ENCODE measurements around the gene ADARB2.

The ADARB2 gene

DNA sequence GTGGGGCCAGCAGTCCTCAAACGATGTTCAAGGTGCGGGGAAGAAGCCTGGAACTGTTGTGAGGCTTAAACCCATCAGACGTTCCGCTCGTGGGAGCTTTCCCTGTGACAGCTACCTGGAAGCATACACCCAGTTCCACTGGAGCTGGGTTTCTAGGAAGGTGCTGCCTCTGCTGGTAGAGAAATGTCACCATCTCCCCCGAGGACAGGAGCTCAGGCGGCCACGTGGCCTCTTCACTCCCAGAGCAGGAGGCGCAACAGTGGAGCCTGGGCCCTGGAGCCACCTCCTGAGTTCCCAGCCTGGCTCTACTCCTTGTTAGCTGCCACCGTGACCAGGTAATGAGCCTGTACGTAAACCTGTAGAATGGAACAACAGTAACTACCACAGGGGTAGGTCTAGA, 156.1 kb downstream of the ADARB2 start:
- TF ChIP-seq REST (IDR thresholded peaks at IDR 0.05; ENCODE audit: insufficient replicate concordance, low read depth): no peak
- TF ChIP-seq GABPA (IDR thresholded peaks at IDR 0.05; ENCODE audit: low read depth): no peak
- TF ChIP-seq POLR2AphosphoS5 (IDR thresholded peaks at IDR 0.05; ENCODE audit: low read depth): no peak
- TF ChIP-seq SPI1 (IDR thresholded peaks at IDR 0.05; ENCODE audit: borderline replicate concordance, low read depth): no peak
- TF ChIP-seq, protein P1, sequence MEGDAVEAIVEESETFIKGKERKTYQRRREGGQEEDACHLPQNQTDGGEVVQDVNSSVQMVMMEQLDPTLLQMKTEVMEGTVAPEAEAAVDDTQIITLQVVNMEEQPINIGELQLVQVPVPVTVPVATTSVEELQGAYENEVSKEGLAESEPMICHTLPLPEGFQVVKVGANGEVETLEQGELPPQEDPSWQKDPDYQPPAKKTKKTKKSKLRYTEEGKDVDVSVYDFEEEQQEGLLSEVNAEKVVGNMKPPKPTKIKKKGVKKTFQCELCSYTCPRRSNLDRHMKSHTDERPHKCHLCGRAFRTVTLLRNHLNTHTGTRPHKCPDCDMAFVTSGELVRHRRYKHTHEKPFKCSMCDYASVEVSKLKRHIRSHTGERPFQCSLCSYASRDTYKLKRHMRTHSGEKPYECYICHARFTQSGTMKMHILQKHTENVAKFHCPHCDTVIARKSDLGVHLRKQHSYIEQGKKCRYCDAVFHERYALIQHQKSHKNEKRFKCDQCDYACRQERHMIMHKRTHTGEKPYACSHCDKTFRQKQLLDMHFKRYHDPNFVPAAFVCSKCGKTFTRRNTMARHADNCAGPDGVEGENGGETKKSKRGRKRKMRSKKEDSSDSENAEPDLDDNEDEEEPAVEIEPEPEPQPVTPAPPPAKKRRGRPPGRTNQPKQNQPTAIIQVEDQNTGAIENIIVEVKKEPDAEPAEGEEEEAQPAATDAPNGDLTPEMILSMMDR (IDR thresholded peaks at IDR 0.05; ENCODE audit: insufficient read depth, low read length): no peak
- Histone ChIP-seq H3K27ac (replicated peaks) (no peak overlapping the region), H3K4me3 (replicated peaks; ENCODE audit: insufficient read depth, low read length) (no peak overlapping the region), H3K27me3 (ENCODE audit: insufficient read depth, poor library complexity, severe bottlenecking) (no peaks in the 10 kb centered on the region)
- DNase-seq (ENCODE audit: low read depth in 1 of 2, low spot score in 1 of 2): no peak

DNA sequence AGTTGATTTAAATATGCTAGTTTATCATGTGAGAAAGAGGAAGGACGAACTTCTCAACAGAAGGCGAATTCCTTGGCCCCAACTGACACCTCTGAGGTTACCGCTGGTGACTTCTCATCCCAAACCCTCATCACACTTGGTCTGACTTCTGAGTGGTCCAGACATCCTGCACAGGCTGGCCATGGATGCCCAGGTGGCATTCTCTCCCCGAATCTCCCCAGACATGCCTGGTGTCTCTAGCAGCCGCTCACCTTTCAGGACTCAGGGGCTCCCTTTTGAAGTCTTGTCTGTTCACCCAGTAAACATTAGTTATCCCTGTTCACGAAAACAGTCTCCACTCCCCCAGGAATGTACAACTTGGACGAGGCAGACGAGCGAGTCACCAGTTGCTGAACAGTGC, 157.7 kb downstream of the ADARB2 start:
- Histone ChIP-seq H3K4me3 (replicated peaks; ENCODE audit: insufficient read depth, low read length) (no peak overlapping the region), H3K27ac (replicated peaks) (no peak overlapping the region), H3K27me3 (ENCODE audit: insufficient read depth, poor library complexity, severe bottlenecking) (no peaks in the 10 kb centered on the region)
- TF ChIP-seq GABPA (IDR thresholded peaks at IDR 0.05; ENCODE audit: low read depth): no peak
- TF ChIP-seq SPI1 (IDR thresholded peaks at IDR 0.05; ENCODE audit: borderline replicate concordance, low read depth): no peak
- no peak for TF ChIP-seq POLR2AphosphoS5 (IDR thresholded peaks at IDR 0.05; ENCODE audit: low read depth)
- TF ChIP-seq REST (IDR thresholded peaks at IDR 0.05; ENCODE audit: insufficient replicate concordance, low read depth): no peak
- TF ChIP-seq, protein P1 (IDR thresholded peaks at IDR 0.05; ENCODE audit: insufficient read depth, low read length): no peak
- DNase-seq (ENCODE audit: low read depth in 1 of 2, low spot score in 1 of 2): no peak

DNA sequence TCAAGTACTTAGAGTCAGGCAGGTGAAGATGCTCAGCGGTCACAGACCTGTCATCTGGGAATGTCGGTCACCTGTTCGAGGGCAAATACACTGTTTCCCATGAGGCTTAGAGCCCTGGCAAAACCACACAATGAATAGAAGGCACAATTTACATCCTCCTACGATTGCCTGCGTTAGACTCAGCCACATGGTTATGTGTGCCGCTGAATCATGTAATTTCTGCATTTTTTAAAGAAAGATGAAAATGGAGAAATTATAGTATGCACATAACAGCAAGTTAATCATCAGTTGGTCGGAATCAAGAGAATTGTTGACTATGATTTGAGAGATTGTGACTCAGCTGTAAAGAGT, 158.2 kb downstream of the ADARB2 start:
- Histone ChIP-seq H3K27me3 (ENCODE audit: insufficient read depth, poor library complexity, severe bottlenecking) (no peaks in the 10 kb centered on the region), H3K27ac (replicated peaks) (no peak overlapping the region), H3K4me3 (replicated peaks; ENCODE audit: insufficient read depth, low read length) (no peak overlapping the region)
- DNase-seq (ENCODE audit: low read depth in 1 of 2, low spot score in 1 of 2): no peak
- TF ChIP-seq SPI1 (IDR thresholded peaks at IDR 0.05; ENCODE audit: borderline replicate concordance, low read depth) (no peak), GABPA (IDR thresholded peaks at IDR 0.05; ENCODE audit: low read depth) (no peak)
- TF ChIP-seq, protein P1 (IDR thresholded peaks at IDR 0.05; ENCODE audit: insufficient read depth, low read length): no peak

GRCh38 chr10:1578392-1579140, 158.8 kb downstream of the ADARB2 start:
- DNase-seq (ENCODE audit: low read depth in 1 of 2, low spot score in 1 of 2): no peak
- Histone ChIP-seq H3K4me3 (replicated peaks; ENCODE audit: insufficient read depth, low read length) (no peak overlapping the region), H3K27ac (replicated peaks) (no peak overlapping the region), H3K27me3 (ENCODE audit: insufficient read depth, poor library complexity, severe bottlenecking) (no peaks in the 10 kb centered on the region)
- TF ChIP-seq, protein P1 (IDR thresholded peaks at IDR 0.05; ENCODE audit: insufficient read depth, low read length): no peak
- TF ChIP-seq POLR2AphosphoS5 (IDR thresholded peaks at IDR 0.05; ENCODE audit: low read depth) (no peak), SPI1 (IDR thresholded peaks at IDR 0.05; ENCODE audit: borderline replicate concordance, low read depth) (no peak), GABPA (IDR thresholded peaks at IDR 0.05; ENCODE audit: low read depth) (no peak), REST (IDR thresholded peaks at IDR 0.05; ENCODE audit: insufficient replicate concordance, low read depth) (no peak)

Data from HL-60 (cell line).